IPS DF 4.7 (cell line): ENCODE measurements around the gene CCDC93.

Experiments
- DNase-seq: peaks from one replicate; pipeline ENCODE4 v3.0.0-alpha.2; 2013; ENCODE audit warnings: low spot score; ENCODE audit errors: extremely low read depth

The CCDC93 gene

GRCh38 chr2:117921520-117921919, 92.3 kb downstream of the CCDC93 start:
- DNase-seq, result no peak

- no peak for DNase-seq
Observed at GRCh38 chr2:117918608-117919007, 95.3 kb downstream of the CCDC93 start.

GRCh38 chr2:117917223-117917917, 96.5 kb downstream of the CCDC93 start:
- no peak for DNase-seq

GRCh38 chr2:117902933-117903332, 110.9 kb downstream of the CCDC93 start:
- DNase-seq, result no peak

- DNase-seq, result no peak
Observed at GRCh38 chr2:117888897-117889296, 125.0 kb downstream of the CCDC93 start.

- no peak for DNase-seq
Observed at GRCh38 chr2:117885308-117885707, 128.6 kb downstream of the CCDC93 start.

- no peak for DNase-seq
Observed at GRCh38 chr2:117879003-117879402, 134.9 kb downstream of the CCDC93 start.

- no peak for DNase-seq
Observed at GRCh38 chr2:117875786-117876185, 138.1 kb downstream of the CCDC93 start.
